Keratinocyte (primary cell): ENCODE measurements around the gene ACACA. TPM values are rescaled to one million over a fixed set of nuclear protein-coding genes. Genes with fewer than 3 reads are reported as not detected.

Source experiments
- DNase-seq: peaks from one replicate; pipeline ENCODE4 v3.0.0-alpha.2; 2011; ENCODE audit warnings: low read depth, missing footprints, low spot score
- FAIRE-seq: peaks from 2 replicates; lab custom pipeline; 2011; peaks lifted over from hg19 to GRCh38; lab: Jason Lieb, UNC
- H2AFZ ChIP-seq: 2 replicates; pipeline ENCODE4 v1.6.0; 2012; ENCODE audit warnings: low read length, control low read depth, inconsistent platforms; ENCODE audit not compliant: control insufficient read depth
- H3K27ac ChIP-seq: 2 replicates; pipeline ENCODE4 v1.5.1; 2011; ENCODE audit warnings: low read length; ENCODE audit not compliant: control insufficient read depth, insufficient read depth
- H3K27me3 ChIP-seq: 3 replicates; pipeline ENCODE4 v1.6.0; 2011; ENCODE audit warnings: low read length; ENCODE audit not compliant: control insufficient read depth, insufficient read depth; ENCODE audit errors: extremely low read depth
- H3K36me3 ChIP-seq, 2 experiments: 2 replicates in 1 of 2; 3 replicates in 1 of 2; pipeline ENCODE4 v1.5.1; 2011; ENCODE audit warnings: low read length in 2 of 2, mild to moderate bottlenecking in 1 of 2; ENCODE audit not compliant: control insufficient read depth in 2 of 2, insufficient read depth in 2 of 2; ENCODE audit errors: extremely low read depth in 1 of 2
- H3K4me1 ChIP-seq: 3 replicates; pipeline ENCODE4 v1.5.1; 2011; ENCODE audit warnings: low read length; ENCODE audit not compliant: control insufficient read depth, insufficient read depth; ENCODE audit errors: extremely low read depth
- H3K4me2 ChIP-seq: 3 replicates; pipeline ENCODE4 v1.6.0; 2011; ENCODE audit warnings: low read depth, low read length; ENCODE audit not compliant: control insufficient read depth, insufficient read depth; ENCODE audit errors: extremely low read depth
- H3K4me3 ChIP-seq, 3 experiments: fragments of 200-600 bp in 1 of 3; sonication (generic) in 1 of 3; 2 replicates in 2 of 3; 3 replicates in 1 of 3; pipeline ENCODE4 v1.5.1; 2011 to 2016; ENCODE audit warnings: low read length in 3 of 3, mild to moderate bottlenecking in 3 of 3, control low read depth in 2 of 3, inconsistent platforms in 1 of 3, low read depth in 1 of 3, mixed read lengths in 1 of 3, mixed run types in 1 of 3, moderate library complexity in 1 of 3; ENCODE audit not compliant: control insufficient read depth in 2 of 3, insufficient read depth in 2 of 3; ENCODE audit errors: extremely low read depth in 1 of 3
- H3K79me2 ChIP-seq: 2 replicates; pipeline ENCODE4 v1.6.0; 2012; ENCODE audit warnings: low read length; ENCODE audit not compliant: control insufficient read depth, insufficient read depth
- H3K9ac ChIP-seq: 3 replicates; pipeline ENCODE4 v1.6.0; 2011; ENCODE audit warnings: low read length; ENCODE audit not compliant: control insufficient read depth, insufficient read depth; ENCODE audit errors: extremely low read depth
- H3K9me1 ChIP-seq: 3 replicates; pipeline ENCODE4 v1.6.0; 2011; ENCODE audit warnings: low read length; ENCODE audit not compliant: control insufficient read depth, insufficient read depth; ENCODE audit errors: extremely low read depth
- H3K9me3 ChIP-seq: 2 replicates; pipeline ENCODE4 v1.5.1; 2012; ENCODE audit warnings: low read depth, low read length; ENCODE audit not compliant: control insufficient read depth
- H4K20me1 ChIP-seq: 3 replicates; pipeline ENCODE4 v1.6.0; 2011; ENCODE audit warnings: low read length; ENCODE audit not compliant: control insufficient read depth, insufficient read depth; ENCODE audit errors: extremely low read depth
- CTCF ChIP-seq, 3 experiments: IDR thresholded peaks in 1 of 3; conservative IDR thresholded peaks in 1 of 3; optimal IDR thresholded peaks in 1 of 3; 2 replicates in 2 of 3; 3 replicates in 1 of 3; pipeline versions ENCODE3 to v1.5.1; 2011; ENCODE audit warnings: low read length in 3 of 3, mild to moderate bottlenecking in 3 of 3, moderate library complexity in 2 of 3, control low read depth in 1 of 3, inconsistent platforms in 1 of 3; ENCODE audit not compliant: insufficient read depth in 2 of 3; ENCODE audit errors: extremely low read depth in 1 of 3
- EZH2 ChIP-seq: IDR thresholded peaks from one replicate; pipeline ENCODE4 v1.6.1; 2012; ENCODE audit warnings: inconsistent platforms, mild to moderate bottlenecking, low read length, moderate library complexity
- dilution Hi-C: fragments of 300-500 bp; cut with MboI; formaldehyde crosslinking; loops from one replicate; pipeline ENCODE4 v1.7.0; 2020; ENCODE audit warnings: low sequenced_read_pairs; ENCODE audit not compliant: extremely low pct_ligation_motif_present
- polyA plus RNA-seq, 5 experiments: library from polyadenylated mRNA; depleted of rRNA in 3 of 5; stranded (reverse) in 3 of 5; stranded (forward) in 1 of 5; unstranded in 1 of 5; fragments of >200 nt; gene quantifications; 1 replicate in 1 of 5; 2 replicates in 3 of 5; 3 replicates in 1 of 5; pipeline versions ENCODE4 v1.2.1 to v1.2.3, GENCODE V29; 2011 to 2012; ENCODE audit warnings: missing spikeins in 2 of 5, low read depth in 1 of 5, low replicate concordance in 1 of 5

Gene ACACA
- polyA plus RNA-seq, 1 donor (not counting 4 experiments of a cell fraction or from before 2014, with no cell fraction given), result 85.8 TPM

- H2AFZ ChIP-seq, result no peak overlapping the region
- H3K27me3 ChIP-seq, result no peaks in the 10 kb centered on the region
- peaks cover 63% of the 10 kb centered on the region for H3K79me2 ChIP-seq
- H3K9me1 ChIP-seq, result no peaks in the 10 kb centered on the region
- no peaks in the 10 kb centered on the region for H3K4me1 ChIP-seq
- no peak overlapping the region for H3K4me3 ChIP-seq
- TF ChIP-seq CTCF (optimal IDR thresholded peaks at IDR 0.05 in 1 of 3, IDR thresholded peaks at IDR 0.05 in 1 of 3, conservative IDR thresholded peaks at IDR 0.05 in 1 of 3; ENCODE audit: extremely low read depth in 1 of 3, insufficient read depth in 2 of 3, low read length in 3 of 3) (no peak), EZH2 (no peak)
- dilution Hi-C loops, result no loop called here
- no peak overlapping the region for H3K4me2 ChIP-seq
- no peak overlapping the region for H3K9ac ChIP-seq
- DNase-seq, result no peak
- H3K27ac ChIP-seq, result no peak overlapping the region
- no peak for FAIRE-seq
- H3K9me3 ChIP-seq, result no peaks in the 10 kb centered on the region
- H3K36me3 ChIP-seq, result peaks cover 9 to 11% of the 10 kb centered on the region in 2 experiments
- H4K20me1 ChIP-seq, result no peaks in the 10 kb centered on the region
Measured at GRCh38 chr17:37318931-37319594, 87.6 kb downstream of the ACACA start.

- Histone ChIP-seq H3K9me1 (no peaks in the 10 kb centered on the region), H3K4me2 (no peak overlapping the region), H3K4me3 (no peak overlapping the region), H4K20me1 (no peaks in the 10 kb centered on the region), H3K4me1 (no peaks in the 10 kb centered on the region), H2AFZ (no peak overlapping the region), H3K27ac (no peak overlapping the region), H3K36me3 (peaks cover 9 to 11% of the 10 kb centered on the region in 2 experiments), H3K79me2 (peaks cover 64% of the 10 kb centered on the region), H3K27me3 (no peaks in the 10 kb centered on the region), H3K9ac (no peak overlapping the region), H3K9me3 (no peaks in the 10 kb centered on the region)
- no peak for DNase-seq
- TF ChIP-seq EZH2, result no peak
- TF ChIP-seq CTCF (optimal IDR thresholded peaks at IDR 0.05 in 1 of 3, IDR thresholded peaks at IDR 0.05 in 1 of 3, conservative IDR thresholded peaks at IDR 0.05 in 1 of 3; ENCODE audit: extremely low read depth in 1 of 3, insufficient read depth in 2 of 3, low read length in 3 of 3), result no peak
- dilution Hi-C loops, result no loop called here
- FAIRE-seq, result no peak
Measured at GRCh38 chr17:37317867-37318266, 88.8 kb downstream of the ACACA start.
